Liver (tissue), 9 donors: ENCODE results near the gene NCAM1. TPM values are rescaled to one million over a fixed set of nuclear protein-coding genes. Genes with fewer than 3 reads are reported as not detected.

Experiments used
- DNase-seq: peaks from one replicate; pipeline ENCODE4 v3.0.0-alpha.2; 2017; ENCODE audit warnings: low spot score
- H3K27ac ChIP-seq, 2 donors: one replicate each; pipeline ENCODE4 v1.7.0; 2013; ENCODE audit warnings: inconsistent platforms in 2 of 2, low read length in 2 of 2, control low read depth in 1 of 2, low read depth in 1 of 2, mild to moderate bottlenecking in 1 of 2
- H3K27me3 ChIP-seq, 4 donors: one replicate each; pipeline versions ENCODE4 v1.6.1 to v1.7.0; 2013; ENCODE audit warnings: low read length in 3 of 4, inconsistent platforms in 1 of 4, mild to moderate bottlenecking in 1 of 4, moderate library complexity in 1 of 4; ENCODE audit not compliant: control insufficient read depth in 4 of 4, insufficient read depth in 4 of 4
- H3K36me3 ChIP-seq, 4 donors: one replicate each; pipeline versions ENCODE4 v1.6.1 to v1.7.0; 2013; ENCODE audit warnings: low read length in 3 of 4, mild to moderate bottlenecking in 3 of 4, low read depth in 1 of 4, moderate library complexity in 1 of 4; ENCODE audit not compliant: control insufficient read depth in 4 of 4, insufficient read depth in 3 of 4
- H3K4me1 ChIP-seq, 4 donors: one replicate each; pipeline versions ENCODE4 v1.6.1 to v1.7.0; 2013; ENCODE audit warnings: low read length in 3 of 4, mild to moderate bottlenecking in 3 of 4, moderate library complexity in 1 of 4; ENCODE audit not compliant: control insufficient read depth in 4 of 4, insufficient read depth in 4 of 4
- H3K4me3 ChIP-seq, 3 donors: one replicate each; pipeline versions ENCODE4 v1.6.1 to v1.7.0; 2013; ENCODE audit warnings: low read length in 3 of 3, control low read depth in 1 of 3, low read depth in 1 of 3, mild to moderate bottlenecking in 1 of 3
- H3K9ac ChIP-seq, 2 donors: one replicate each; pipeline ENCODE4 v1.7.0; 2013; ENCODE audit warnings: low read length in 2 of 2, mild to moderate bottlenecking in 2 of 2, moderate library complexity in 2 of 2, control low read depth in 1 of 2, low read depth in 1 of 2
- H3K9me3 ChIP-seq, 4 donors: one replicate each; pipeline versions ENCODE4 v1.6.1 to v1.7.0; 2013; ENCODE audit warnings: low read length in 3 of 4; ENCODE audit not compliant: control insufficient read depth in 4 of 4
- FOXA1 ChIP-seq: IDR thresholded peaks from 2 replicates; pipeline ENCODE4 v1.6.1; 2016; ENCODE audit warnings: antibody characterized with exemption
- FOXA2 ChIP-seq: IDR thresholded peaks from 2 replicates; pipeline ENCODE4 v1.6.1; 2016; ENCODE audit warnings: antibody characterized with exemption
- GABPA ChIP-seq, 2 donors: IDR thresholded peaks in 1 of 2; conservative IDR thresholded peaks in 1 of 2; 2 replicates each; pipeline ENCODE4 v1.6.1; 2016; ENCODE audit warnings: antibody characterized with exemption in 2 of 2, mild to moderate bottlenecking in 1 of 2, moderate library complexity in 1 of 2
- HNF4A ChIP-seq, 2 donors: conservative IDR thresholded peaks; 2 replicates each; pipeline ENCODE4 v1.6.1; 2016; ENCODE audit warnings: antibody characterized with exemption in 2 of 2, mild to moderate bottlenecking in 2 of 2
- HNF4G ChIP-seq: IDR thresholded peaks from 2 replicates; pipeline ENCODE4 v1.6.1; 2016; ENCODE audit warnings: antibody characterized with exemption
- NR2F2 ChIP-seq: IDR thresholded peaks from 2 replicates; pipeline ENCODE4 v1.6.1; 2016; ENCODE audit warnings: antibody characterized with exemption
- RAD21 ChIP-seq, 2 donors: IDR thresholded peaks; 2 replicates each; pipeline ENCODE4 v1.6.1; 2016; ENCODE audit warnings: antibody characterized with exemption in 2 of 2, mild to moderate bottlenecking in 2 of 2
- RXRA ChIP-seq, 2 donors: IDR thresholded peaks; 2 replicates each; pipeline ENCODE4 v1.6.1; 2017 to 2018; ENCODE audit warnings: antibody characterized with exemption in 2 of 2, mild to moderate bottlenecking in 1 of 2
- SP1 ChIP-seq: IDR thresholded peaks from 2 replicates; pipeline ENCODE4 v1.6.1; 2018; ENCODE audit warnings: antibody characterized with exemption, mild to moderate bottlenecking
- TAF1 ChIP-seq: conservative IDR thresholded peaks from 2 replicates; pipeline ENCODE4 v1.6.1; 2016; ENCODE audit warnings: antibody characterized with exemption, mild to moderate bottlenecking
- YY1 ChIP-seq: IDR thresholded peaks from 2 replicates; pipeline ENCODE4 v1.6.1; 2016; ENCODE audit warnings: antibody characterized with exemption, mild to moderate bottlenecking
- WGBS: extraction: QIAGEN DNeasy Blood & Tissue Kit; methylation state at CpG from one replicate; pipeline ENCODE4 v1.1.7; 2013; 5-methylcytosine and 5-hydroxymethylcytosine counted together
- polyA plus RNA-seq, 2 donors: library from polyadenylated mRNA; stranded (reverse) in 1 of 2; unstranded in 1 of 2; fragments of 200-250 nt in 1 of 2; fragments of >200 nt in 1 of 2; fragmentation: Nextera tagmentation in 1 of 2; extraction: Ambion mirVana in 1 of 2; gene quantifications; one replicate each; pipeline versions ENCODE4 v1.2.1 to v1.2.3, GENCODE V29; 2013 to 2015
- total RNA-seq, 2 donors: library from RNA; depleted of rRNA; stranded (reverse); fragments of >200 nt; gene quantifications; one replicate each; pipeline ENCODE4 v1.2.3, GENCODE V29; 2014
- TF ChIP-seq, protein P1 (sequence below): IDR thresholded peaks from 2 replicates; pipeline ENCODE4 v1.6.1; 2016; ENCODE audit warnings: antibody characterized with exemption
- TF ChIP-seq, protein P2 (sequence below): IDR thresholded peaks from 2 replicates; pipeline ENCODE4 v1.6.1; 2016; ENCODE audit warnings: antibody characterized with exemption, mild to moderate bottlenecking
- TF ChIP-seq, protein P3 (sequence below): IDR thresholded peaks from 2 replicates; pipeline ENCODE4 v1.6.1; 2016; ENCODE audit warnings: antibody characterized with exemption
- donor health status: healthy.
- donor health status: healthy.
- donor health status: healthy.
- donor health status: healthy.
- donor health status: healthy.

The NCAM1 gene
- total and polyA plus RNA-seq, 4 donors, result 0.65 to 2.1 (median 0.88) TPM

DNA sequence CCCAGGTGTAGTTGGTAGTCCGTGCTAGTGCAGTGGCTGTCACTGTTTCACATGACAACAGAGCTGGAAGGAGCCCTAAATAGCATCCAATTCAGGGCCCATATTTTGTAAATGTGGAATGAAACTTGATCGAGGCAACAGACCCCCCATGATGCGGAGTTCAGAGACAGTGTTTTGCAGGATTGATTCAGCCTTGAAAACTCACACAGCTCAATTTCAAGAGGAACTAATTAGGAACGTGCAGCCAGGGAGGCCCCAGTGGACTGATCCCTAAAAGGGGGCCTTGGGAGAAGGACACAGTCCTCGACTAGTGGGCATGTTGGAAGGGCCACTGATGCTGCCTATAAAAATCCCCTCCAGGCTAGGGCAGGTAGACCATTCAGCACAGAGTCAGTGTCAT, 292.2 kb downstream of the NCAM1 start:
- H3K4me1 ChIP-seq, result no peaks in the 10 kb centered on the region
- TF ChIP-seq GABPA (IDR thresholded peaks at IDR 0.05 in 1 of 2, conservative IDR thresholded peaks at IDR 0.05 in 1 of 2) (no peak), SP1 (no peak), YY1 (no peak), NR2F2 (no peak), HNF4G (no peak), HNF4A (conservative IDR thresholded peaks at IDR 0.05) (no peak), TAF1 (no peak), FOXA2 (no peak), RXRA (IDR thresholded peaks at IDR 0.05) (no peak), FOXA1 (no peak)
- TF ChIP-seq, protein P1, sequence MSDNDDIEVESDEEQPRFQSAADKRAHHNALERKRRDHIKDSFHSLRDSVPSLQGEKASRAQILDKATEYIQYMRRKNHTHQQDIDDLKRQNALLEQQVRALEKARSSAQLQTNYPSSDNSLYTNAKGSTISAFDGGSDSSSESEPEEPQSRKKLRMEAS, result no peak
- TF ChIP-seq, protein P2, sequence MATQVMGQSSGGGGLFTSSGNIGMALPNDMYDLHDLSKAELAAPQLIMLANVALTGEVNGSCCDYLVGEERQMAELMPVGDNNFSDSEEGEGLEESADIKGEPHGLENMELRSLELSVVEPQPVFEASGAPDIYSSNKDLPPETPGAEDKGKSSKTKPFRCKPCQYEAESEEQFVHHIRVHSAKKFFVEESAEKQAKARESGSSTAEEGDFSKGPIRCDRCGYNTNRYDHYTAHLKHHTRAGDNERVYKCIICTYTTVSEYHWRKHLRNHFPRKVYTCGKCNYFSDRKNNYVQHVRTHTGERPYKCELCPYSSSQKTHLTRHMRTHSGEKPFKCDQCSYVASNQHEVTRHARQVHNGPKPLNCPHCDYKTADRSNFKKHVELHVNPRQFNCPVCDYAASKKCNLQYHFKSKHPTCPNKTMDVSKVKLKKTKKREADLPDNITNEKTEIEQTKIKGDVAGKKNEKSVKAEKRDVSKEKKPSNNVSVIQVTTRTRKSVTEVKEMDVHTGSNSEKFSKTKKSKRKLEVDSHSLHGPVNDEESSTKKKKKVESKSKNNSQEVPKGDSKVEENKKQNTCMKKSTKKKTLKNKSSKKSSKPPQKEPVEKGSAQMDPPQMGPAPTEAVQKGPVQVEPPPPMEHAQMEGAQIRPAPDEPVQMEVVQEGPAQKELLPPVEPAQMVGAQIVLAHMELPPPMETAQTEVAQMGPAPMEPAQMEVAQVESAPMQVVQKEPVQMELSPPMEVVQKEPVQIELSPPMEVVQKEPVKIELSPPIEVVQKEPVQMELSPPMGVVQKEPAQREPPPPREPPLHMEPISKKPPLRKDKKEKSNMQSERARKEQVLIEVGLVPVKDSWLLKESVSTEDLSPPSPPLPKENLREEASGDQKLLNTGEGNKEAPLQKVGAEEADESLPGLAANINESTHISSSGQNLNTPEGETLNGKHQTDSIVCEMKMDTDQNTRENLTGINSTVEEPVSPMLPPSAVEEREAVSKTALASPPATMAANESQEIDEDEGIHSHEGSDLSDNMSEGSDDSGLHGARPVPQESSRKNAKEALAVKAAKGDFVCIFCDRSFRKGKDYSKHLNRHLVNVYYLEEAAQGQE, result no peak
- H3K36me3 ChIP-seq, result no peaks in the 10 kb centered on the region
- no peak overlapping the region for H3K27ac ChIP-seq
- H3K9ac ChIP-seq, result no peak overlapping the region
- WGBS, result 73% methylated on average over 5 of the region's 5 CpGs
- H3K27me3 ChIP-seq, result no peaks in the 10 kb centered on the region
- no peak overlapping the region for H3K4me3 ChIP-seq
- no peaks in the 10 kb centered on the region for H3K9me3 ChIP-seq
- DNase-seq, result no peak

DNA sequence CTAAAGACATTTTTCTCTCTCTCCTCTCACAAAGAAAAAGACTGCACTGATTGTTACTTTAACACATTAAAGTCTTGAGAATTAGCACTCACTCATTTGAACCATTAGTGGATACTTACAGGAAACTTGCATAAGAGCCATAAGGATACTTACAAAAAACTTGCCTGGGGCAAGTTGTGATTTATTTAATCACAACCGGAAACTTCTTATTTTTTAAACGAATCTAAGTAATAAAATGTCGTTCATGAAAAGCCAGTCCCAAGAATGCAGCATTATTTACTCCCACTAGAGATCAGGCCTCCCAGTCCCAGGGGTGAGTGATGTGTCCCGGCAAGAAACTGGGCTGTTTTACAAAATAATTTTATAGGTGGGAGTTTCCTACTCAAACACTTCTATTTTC, 293.9 kb downstream of the NCAM1 start:
- no peaks in the 10 kb centered on the region for H3K27me3 ChIP-seq
- no peaks in the 10 kb centered on the region for H3K4me1 ChIP-seq
- no peak for DNase-seq
- 72% methylated on average over 4 of the region's 4 CpGs for WGBS
- H3K36me3 ChIP-seq, result no peaks in the 10 kb centered on the region
- H3K9me3 ChIP-seq, result no peaks in the 10 kb centered on the region
- H3K9ac ChIP-seq, result no peak overlapping the region
- H3K4me3 ChIP-seq, result no peak overlapping the region
- no peak overlapping the region for H3K27ac ChIP-seq
- no peak for TF ChIP-seq RXRA (IDR thresholded peaks at IDR 0.05)
- no peak for TF ChIP-seq GABPA (IDR thresholded peaks at IDR 0.05 in 1 of 2, conservative IDR thresholded peaks at IDR 0.05 in 1 of 2)
- TF ChIP-seq FOXA1, result no peak
- TF ChIP-seq YY1, result no peak
- no peak for TF ChIP-seq HNF4A (conservative IDR thresholded peaks at IDR 0.05)
- TF ChIP-seq SP1, result no peak
- TF ChIP-seq FOXA2, result no peak

DNA sequence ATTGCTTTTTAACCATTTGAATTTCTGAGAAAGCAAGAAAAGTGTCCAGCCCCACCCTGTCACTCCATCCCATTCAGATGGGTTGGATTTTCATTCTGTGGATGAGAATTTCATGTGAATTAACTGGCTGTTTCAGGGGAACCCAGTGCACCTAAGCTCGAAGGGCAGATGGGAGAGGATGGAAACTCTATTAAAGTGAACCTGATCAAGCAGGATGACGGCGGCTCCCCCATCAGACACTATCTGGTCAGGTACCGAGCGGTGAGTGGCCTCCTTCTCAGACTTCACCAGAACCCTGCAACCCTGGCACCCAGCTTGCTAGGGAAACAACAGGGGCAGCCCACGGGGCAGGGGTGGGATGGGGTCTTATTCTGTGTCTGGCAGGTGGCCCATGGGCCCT, 294.5 kb downstream of the NCAM1 start:
- Histone ChIP-seq H3K27me3 (no peaks in the 10 kb centered on the region), H3K27ac (no peak overlapping the region), H3K9me3 (no peaks in the 10 kb centered on the region), H3K9ac (no peak overlapping the region), H3K4me1 (no peaks in the 10 kb centered on the region), H3K36me3 (no peaks in the 10 kb centered on the region), H3K4me3 (no peak overlapping the region)
- no peak for DNase-seq
- TF ChIP-seq, protein P1, result no peak
- no peak for TF ChIP-seq RAD21 (IDR thresholded peaks at IDR 0.05)
- TF ChIP-seq, protein P3, sequence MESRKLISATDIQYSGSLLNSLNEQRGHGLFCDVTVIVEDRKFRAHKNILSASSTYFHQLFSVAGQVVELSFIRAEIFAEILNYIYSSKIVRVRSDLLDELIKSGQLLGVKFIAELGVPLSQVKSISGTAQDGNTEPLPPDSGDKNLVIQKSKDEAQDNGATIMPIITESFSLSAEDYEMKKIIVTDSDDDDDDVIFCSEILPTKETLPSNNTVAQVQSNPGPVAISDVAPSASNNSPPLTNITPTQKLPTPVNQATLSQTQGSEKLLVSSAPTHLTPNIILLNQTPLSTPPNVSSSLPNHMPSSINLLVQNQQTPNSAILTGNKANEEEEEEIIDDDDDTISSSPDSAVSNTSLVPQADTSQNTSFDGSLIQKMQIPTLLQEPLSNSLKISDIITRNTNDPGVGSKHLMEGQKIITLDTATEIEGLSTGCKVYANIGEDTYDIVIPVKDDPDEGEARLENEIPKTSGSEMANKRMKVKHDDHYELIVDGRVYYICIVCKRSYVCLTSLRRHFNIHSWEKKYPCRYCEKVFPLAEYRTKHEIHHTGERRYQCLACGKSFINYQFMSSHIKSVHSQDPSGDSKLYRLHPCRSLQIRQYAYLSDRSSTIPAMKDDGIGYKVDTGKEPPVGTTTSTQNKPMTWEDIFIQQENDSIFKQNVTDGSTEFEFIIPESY, result no peak
- no peak for TF ChIP-seq NR2F2
- TF ChIP-seq GABPA (IDR thresholded peaks at IDR 0.05 in 1 of 2, conservative IDR thresholded peaks at IDR 0.05 in 1 of 2), result no peak
- TF ChIP-seq YY1, result no peak
- 84% methylated on average over 6 of the region's 6 CpGs for WGBS
